HL-60 (cell line): ENCODE results near the gene MSLN.

Source experiments
- CTCF ChIP-seq: IDR thresholded peaks from one replicate; pipeline ENCODE4 v1.5.1; 2011; ENCODE audit warnings: low read length, control low read depth, inconsistent platforms; ENCODE audit not compliant: insufficient read depth
- GABPA ChIP-seq: IDR thresholded peaks from 2 replicates; pipeline ENCODE4 v1.6.1; 2012; ENCODE audit warnings: low read depth
- REST ChIP-seq: IDR thresholded peaks from 2 replicates; pipeline ENCODE4 v1.6.1; 2012; ENCODE audit warnings: low read depth; ENCODE audit not compliant: insufficient replicate concordance

GRCh38 chr16:743794-744500 is 16.6 kb upstream of the MSLN start:
- no peak for TF ChIP-seq CTCF
- TF ChIP-seq REST = no peak
- no peak for TF ChIP-seq GABPA
